ENCODE results near the gene ST6GALNAC3.

DNA sequence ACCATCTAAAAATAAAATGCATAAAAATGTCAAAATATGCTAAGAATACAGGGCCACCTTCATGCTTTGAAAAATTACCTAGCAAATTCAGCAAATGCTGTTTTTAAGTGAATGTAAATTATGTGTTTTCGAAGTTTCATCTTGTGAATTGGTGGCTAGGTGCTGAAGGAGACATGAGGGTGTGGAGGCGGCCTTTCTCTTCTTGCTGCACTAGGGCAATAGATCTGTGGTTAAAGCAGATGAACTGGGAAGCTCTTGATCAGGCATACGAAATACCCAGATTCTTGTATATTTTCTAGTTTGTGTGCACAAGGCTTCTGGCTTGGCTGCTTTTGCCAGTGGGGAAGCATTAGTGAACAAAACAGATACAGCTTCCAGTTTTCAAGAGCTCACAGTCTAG, 224.5 kb downstream of the ST6GALNAC3 start:
- TF ChIP-seq, protein P1, sequence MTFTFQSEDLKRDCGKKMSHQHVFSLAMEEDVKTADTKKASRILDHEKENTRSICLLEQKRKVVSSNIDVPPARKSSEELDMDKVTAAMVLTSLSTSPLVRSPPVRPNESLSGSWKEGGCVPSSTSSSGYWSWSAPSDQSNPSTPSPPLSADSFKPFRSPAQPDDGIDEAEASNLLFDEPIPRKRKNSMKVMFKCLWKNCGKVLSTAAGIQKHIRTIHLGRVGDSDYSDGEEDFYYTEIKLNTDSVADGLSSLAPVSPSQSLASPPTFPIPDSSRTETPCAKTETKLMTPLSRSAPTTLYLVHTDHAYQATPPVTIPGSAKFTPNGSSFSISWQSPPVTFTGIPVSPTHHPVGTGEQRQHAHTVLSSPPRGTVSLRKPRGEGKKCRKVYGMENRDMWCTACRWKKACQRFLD (tag by site-specific recombination; IDR thresholded peaks at IDR 0.05): no peak
- TF ChIP-seq KLF1 (tag by site-specific recombination; IDR thresholded peaks at IDR 0.05) (no peak), SP2 (tag by site-specific recombination; IDR thresholded peaks at IDR 0.05) (no peak), ZNF169 (tag by site-specific recombination; IDR thresholded peaks at IDR 0.05) (no peak)
- TF ChIP-seq, protein P2, sequence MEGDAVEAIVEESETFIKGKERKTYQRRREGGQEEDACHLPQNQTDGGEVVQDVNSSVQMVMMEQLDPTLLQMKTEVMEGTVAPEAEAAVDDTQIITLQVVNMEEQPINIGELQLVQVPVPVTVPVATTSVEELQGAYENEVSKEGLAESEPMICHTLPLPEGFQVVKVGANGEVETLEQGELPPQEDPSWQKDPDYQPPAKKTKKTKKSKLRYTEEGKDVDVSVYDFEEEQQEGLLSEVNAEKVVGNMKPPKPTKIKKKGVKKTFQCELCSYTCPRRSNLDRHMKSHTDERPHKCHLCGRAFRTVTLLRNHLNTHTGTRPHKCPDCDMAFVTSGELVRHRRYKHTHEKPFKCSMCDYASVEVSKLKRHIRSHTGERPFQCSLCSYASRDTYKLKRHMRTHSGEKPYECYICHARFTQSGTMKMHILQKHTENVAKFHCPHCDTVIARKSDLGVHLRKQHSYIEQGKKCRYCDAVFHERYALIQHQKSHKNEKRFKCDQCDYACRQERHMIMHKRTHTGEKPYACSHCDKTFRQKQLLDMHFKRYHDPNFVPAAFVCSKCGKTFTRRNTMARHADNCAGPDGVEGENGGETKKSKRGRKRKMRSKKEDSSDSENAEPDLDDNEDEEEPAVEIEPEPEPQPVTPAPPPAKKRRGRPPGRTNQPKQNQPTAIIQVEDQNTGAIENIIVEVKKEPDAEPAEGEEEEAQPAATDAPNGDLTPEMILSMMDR (tag by site-specific recombination; IDR thresholded peaks at IDR 0.05): no peak

Data from HEK293 (cell line).